CD4-positive, alpha-beta T cell treated with Interleukin-15 for 4 hours (primary cell): ENCODE data around the gene MCIDAS.

Experiments used
- DNase-seq: peaks from one replicate; pipeline ENCODE4 v3.0.0-alpha.2; 2020; ENCODE audit warnings: low spot score

Gene MCIDAS

DNA sequence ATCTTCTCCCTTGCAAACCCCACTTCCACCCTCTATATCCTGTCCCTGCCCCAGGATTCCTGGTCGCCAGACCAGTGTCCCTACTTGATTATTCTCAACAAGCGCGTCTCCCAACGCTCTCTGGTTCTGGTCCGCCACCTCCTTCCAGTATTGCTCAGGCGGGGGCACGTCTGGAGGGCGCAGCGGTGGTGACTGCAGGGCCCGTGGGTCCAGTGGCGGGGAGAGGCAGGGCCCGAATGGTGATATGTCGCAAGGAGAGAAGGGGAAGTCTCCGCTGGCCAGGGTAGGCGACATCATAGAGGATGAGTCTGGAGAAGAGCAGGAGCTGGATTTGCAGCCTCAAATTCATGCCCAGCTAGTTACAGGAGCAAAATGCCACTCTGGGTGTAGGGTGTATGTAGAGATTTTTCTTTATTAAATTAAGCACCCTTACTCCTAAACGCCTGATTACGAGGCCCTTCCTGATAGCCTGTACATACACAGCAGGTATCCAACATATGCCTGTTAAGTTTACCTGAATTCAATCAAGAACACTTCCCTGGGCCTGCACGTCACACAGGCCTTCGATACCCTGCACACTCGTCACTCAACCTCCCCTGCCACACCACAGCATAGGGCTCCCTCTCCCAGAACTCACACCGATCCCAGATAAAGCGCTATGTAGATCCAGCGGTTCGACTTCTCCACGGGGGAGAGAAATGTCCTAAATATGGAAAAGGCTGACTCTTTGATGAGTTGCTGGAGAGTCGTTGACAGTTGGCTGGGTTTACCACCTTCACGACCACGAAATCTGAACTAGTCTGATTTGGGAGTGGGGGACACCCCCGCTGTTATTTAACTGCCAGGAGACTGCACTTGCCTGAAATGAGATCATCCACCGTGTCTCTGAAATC, 4.8 kb downstream of the MCIDAS start:
- no peak for DNase-seq

DNA sequence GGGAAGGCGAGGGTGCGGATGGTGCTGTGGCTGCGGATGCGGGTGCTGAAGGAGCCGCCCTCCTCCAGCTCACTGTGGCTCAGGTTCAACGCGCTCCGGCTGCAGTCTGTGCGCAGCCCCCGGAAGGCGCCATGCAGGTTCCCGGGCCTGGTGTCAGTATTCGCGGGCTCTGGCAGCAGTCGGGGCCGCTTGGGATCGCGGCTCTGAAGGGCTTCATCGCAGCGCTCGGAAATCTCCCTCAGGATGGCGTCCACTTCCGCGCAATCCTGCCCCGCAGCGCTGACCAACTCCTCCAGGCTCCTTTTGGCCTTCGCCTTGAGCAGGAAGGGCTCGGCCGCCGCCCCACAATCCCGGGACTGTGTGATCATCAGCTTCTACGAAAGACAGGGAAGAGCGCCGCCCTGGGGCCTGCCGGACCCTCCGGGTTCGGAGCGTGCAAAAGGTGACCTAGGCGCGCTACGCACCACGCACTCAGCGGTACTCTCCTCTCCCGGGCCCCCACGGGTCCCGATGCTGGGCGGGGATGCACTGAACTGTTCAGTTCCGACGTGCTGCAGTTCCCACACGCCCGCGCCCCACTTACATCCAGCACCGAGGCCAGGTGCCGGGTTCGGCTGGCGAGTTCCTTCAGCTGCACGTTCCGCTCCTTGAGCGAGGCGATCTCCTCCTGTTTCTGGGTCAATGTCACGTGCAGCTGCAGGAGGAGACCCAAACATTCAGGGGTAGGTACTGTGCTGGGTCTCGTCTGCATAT, 6.5 kb downstream of the MCIDAS start:
- DNase-seq: no peak

DNA sequence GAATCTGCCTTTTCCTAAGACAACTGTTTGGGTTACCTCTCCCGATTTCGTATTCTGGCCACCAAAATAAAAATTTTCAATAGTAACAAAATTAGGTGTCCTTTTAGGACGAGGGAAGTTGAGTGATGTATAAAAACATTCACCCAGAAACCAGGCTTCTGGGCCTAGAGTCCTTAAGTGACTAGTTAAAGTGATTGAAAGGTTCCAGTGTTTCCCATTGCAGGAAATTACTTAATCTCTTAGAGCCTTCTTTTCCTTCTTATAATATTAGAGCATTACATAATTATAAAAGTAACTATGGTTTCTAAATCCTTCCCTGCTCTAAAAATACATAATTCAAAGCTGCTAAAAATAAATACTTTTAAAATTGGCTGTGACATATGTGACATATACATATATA, 7.3 kb downstream of the MCIDAS start:
- no peak for DNase-seq

DNA sequence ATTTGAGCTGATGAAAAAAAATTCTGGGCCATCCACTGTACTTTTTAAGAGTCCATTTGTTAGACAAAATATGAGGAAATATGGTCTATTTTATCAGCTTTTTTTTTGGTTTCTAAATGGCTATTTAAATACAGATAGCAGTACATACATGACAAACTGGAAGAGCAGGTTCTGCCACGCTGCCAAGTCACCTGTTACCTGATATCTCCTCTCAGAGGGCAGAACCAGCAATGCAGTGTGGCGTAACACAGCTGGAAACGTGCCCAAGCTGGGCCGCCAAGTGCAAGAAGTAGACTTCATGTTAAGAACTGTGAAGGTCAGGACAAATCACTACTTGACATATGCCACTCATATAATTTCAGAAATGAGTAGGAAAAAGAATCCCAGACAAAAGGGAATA, 8.1 kb downstream of the MCIDAS start:
- no peak for DNase-seq

DNA sequence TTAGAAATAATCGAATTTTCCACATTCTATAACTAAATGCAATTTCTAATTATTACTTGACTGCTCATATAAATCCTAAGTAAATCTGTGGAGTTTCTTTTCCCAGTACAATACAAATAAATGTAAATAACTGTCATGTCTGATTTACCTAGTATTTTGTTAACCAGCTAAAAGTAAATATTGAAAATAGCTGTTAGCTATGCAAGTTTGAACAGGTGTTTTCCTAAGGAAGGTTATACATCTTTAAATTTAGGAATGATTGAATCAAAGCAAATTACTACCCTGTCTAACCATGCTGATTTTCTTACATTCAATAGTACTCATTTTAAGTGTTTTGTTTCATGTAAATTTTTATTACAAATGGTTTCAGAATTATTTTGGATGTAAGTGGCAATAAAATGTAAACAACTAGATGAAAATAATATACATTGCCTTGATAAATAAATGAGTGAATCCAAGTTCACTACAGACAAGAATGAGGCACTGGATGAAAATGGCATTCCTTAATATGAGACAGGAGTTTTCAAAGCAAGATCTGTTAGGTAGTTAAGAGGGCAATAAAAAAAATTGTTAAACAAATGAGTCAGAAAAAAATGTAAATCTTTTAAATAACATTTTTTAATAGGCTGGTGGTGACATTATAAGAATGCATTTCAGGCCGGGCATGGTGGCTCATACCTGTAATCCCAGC, 15.8 kb downstream of the MCIDAS start:
- no peak for DNase-seq

- DNase-seq: no peak
Measured at GRCh38 chr5:55205001-55205400, 22.1 kb downstream of the MCIDAS start.

DNA sequence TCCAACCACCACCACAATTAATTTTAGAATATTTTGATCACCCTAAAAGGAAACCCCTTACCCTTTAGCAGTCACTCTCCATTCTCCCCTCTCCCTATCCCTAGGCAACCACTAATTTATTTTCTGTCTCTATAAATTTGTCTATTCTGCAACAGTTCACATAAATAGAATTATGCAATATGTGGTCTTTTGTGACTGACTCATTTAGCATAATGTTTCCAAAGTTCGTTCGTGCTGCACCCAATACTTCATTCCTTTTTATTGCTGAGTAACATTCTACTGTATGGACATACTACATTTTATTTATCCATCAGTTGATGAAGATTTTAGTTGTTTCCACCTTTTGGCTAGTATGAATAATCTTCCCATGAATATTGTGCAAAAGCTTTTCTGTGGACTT, 36.0 kb downstream of the MCIDAS start:
- no peak for DNase-seq

DNA sequence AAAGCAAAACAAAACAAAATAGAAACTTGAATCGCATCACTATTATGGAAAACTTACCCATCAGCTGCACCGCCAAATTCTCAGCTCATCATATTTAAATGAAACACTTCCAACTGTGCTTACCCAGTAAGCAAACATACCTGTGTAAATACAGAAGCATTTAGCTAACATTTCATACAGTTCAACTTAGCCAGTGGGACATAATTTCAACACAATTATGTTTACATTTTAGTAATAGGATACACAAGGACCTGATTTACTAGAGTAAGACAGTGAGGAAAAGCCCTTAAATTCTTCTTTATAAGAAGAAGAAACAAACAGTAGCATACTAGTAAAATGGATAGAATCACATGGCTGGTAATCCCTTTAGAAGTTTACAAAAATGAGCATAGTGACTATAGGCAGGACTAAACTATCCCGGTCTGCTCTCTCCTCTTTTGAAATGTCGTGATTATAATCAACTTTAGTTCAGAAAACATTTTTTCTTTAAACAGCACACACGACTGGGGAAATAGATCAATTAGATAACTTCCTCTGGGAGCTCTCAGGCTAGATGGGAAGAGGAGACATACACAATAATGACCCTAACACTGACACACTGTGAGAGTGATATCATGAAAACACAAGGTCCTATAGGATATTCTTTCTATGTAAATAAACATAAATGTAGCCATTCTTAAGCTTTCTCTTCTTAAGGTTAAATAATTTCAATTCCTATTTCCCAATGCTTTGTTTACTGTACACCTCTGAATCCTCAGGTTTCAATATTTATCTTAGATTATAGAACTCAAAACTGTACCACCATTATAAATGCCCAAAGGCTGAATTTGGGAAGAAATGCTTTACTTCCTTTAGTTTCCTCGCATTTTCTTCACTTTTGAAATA, 38.2 kb downstream of the MCIDAS start:
- DNase-seq: no peak

DNA sequence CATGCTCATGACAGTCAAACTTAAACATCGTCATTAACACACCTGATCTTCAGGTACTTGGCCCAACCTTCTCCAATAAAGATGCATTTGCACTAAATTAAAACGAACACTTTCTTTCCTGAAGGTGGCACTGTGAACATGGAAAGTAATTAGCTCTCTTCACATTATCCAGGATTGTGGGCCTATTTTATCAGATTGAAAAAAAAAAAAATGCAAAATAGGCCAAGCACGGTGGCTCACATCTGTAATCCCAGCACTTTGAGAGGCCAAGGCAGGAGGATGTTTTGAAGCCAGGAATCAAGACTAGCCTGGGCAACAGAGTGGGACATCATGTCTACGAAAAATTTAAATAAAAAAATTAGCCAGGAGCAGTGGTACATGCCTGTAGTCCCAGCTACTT, 39.7 kb downstream of the MCIDAS start:
- no peak for DNase-seq

GRCh38 chr5:55180016-55180415, 47.1 kb downstream of the MCIDAS start:
- no peak for DNase-seq

GRCh38 chr5:55177078-55177477, 50.0 kb downstream of the MCIDAS start:
- DNase-seq: no peak

DNA sequence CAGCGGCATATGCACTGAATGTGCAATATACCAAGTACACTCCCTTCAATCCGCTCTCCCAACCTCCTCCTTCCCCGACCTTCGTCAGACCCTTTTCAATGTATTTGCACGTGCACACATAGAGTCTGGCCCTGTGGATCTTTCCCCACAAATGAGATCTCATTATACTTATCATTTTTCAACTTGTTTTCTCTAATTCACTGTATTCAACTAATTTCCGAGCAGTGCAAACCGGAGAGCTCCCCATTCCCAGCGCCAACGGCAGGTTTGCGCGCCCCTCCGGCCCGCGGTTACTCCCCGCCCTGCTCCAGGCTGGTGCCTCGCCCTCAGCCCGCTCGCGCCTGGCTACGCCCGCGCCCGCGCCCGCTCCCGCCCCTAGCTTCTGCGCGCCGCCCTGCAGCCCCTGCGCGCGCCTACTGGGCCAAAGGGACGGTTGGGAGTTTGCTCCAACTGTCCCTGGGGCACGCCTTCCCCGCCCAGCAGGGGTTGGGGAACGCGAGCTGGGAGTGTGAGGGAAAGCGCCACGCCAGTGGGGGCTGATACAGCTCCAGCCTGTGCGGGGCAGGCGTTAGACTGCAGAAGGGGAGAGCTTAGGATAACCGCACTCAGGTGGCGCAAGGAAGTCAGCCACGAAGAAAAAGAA, 50.8 kb downstream of the MCIDAS start:
- no peak for DNase-seq

GRCh38 chr5:55175781-55176175, 51.3 kb downstream of the MCIDAS start:
- no peak for DNase-seq

GRCh38 chr5:55173687-55174230, 53.4 kb downstream of the MCIDAS start:
- DNase-seq: no peak

- peak; percentile 66 for DNase-seq
Measured at GRCh38 chr5:55172937-55173686, 54.0 kb downstream of the MCIDAS start, which contains the start of gene CDC20B. CDC20B (minus strand) TSS chr5:55173177; CDS start chr5:55173000, 177 bp downstream.

DNA sequence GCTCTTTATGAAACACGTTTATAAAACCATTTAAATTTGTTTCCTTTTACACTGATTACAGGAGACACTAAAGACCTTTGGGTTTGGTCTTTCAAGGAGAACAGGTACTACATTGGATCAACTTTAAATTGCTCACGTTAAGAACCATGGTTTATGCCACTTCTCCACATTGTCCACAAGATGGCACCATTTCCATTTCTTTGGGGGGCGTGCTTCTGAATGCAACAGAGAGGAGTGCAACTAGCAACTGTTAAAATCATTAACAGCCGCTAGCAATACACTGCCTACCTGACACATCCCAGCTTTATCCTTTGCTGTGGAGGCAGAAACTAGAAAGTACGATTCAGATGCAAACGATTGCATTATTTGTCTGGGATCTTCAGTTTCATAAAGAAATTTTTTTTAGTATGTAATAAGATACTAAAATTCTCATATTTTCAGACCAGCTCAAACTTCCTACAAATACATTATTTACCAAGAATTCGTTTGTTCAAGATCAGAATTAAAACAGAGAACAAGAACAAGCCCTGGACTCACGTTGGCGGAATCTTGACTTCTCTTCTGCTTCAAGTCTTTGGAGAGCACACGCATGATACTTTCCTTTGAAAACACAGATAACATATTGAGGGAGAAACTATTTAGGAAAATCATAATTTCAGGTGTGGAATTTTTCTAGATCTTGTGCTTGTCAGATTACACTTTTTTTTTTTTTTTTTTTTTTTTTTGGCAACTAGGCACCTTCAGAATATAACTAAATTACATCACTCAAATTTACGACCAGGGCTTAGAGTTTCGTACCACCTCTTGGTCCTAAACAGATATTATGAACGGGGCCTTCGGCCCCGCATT, 54.8 kb downstream of the MCIDAS start:
- DNase-seq: peak; percentile 83

DNA sequence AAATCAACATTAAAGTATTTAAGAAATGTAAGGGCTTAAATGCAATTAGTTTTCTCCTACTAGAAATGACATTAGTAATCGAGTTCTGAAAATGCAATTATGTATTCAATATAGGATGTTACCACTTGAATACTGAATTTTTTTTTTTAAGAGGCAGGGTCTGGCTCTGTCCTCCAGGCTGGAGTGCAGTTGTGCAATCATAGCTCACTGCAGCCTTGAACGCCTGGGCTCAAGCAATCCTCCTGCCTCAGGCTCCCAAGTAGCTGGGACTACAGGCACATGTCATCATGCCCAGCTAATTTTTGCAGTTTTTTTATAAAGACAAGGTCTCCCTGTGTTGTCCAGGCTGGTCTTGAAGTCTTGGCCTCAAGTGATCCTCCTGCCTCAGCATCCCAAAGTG, 55.6 kb downstream of the MCIDAS start:
- no peak for DNase-seq
